ENCODE data around the gene LRRC4B.

The LRRC4B gene

DNA sequence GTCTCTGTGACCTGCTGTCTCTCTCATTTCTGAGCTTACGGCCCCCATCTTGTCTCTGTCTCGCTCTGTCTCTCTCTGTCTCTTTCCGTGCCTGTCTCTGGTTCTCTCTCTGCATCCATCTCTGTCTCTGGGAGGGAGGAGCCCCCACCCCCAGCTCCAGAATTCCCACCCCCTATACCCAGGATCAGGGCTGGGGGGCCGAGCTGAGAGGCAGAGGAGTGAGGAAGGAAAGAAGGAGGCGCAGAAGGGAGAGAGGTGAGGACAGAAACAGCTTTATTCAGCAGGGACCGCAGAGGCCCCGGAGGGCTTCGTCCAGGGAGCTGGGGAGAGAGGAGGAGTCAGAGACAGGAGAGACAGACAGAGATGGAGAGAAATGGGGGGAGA lies 71.2 kb downstream of the LRRC4B start:
- no peak overlapping the region for H3K4me3 ChIP-seq (replicated peaks; ENCODE audit: low read depth, low read length)
- no peak for DNase-seq (ENCODE audit: extremely low read depth, low read depth)
- TF ChIP-seq, protein P1, sequence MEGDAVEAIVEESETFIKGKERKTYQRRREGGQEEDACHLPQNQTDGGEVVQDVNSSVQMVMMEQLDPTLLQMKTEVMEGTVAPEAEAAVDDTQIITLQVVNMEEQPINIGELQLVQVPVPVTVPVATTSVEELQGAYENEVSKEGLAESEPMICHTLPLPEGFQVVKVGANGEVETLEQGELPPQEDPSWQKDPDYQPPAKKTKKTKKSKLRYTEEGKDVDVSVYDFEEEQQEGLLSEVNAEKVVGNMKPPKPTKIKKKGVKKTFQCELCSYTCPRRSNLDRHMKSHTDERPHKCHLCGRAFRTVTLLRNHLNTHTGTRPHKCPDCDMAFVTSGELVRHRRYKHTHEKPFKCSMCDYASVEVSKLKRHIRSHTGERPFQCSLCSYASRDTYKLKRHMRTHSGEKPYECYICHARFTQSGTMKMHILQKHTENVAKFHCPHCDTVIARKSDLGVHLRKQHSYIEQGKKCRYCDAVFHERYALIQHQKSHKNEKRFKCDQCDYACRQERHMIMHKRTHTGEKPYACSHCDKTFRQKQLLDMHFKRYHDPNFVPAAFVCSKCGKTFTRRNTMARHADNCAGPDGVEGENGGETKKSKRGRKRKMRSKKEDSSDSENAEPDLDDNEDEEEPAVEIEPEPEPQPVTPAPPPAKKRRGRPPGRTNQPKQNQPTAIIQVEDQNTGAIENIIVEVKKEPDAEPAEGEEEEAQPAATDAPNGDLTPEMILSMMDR (IDR thresholded peaks at IDR 0.05; ENCODE audit: low read depth, low read length, missing control alignments), result no peak

DNA sequence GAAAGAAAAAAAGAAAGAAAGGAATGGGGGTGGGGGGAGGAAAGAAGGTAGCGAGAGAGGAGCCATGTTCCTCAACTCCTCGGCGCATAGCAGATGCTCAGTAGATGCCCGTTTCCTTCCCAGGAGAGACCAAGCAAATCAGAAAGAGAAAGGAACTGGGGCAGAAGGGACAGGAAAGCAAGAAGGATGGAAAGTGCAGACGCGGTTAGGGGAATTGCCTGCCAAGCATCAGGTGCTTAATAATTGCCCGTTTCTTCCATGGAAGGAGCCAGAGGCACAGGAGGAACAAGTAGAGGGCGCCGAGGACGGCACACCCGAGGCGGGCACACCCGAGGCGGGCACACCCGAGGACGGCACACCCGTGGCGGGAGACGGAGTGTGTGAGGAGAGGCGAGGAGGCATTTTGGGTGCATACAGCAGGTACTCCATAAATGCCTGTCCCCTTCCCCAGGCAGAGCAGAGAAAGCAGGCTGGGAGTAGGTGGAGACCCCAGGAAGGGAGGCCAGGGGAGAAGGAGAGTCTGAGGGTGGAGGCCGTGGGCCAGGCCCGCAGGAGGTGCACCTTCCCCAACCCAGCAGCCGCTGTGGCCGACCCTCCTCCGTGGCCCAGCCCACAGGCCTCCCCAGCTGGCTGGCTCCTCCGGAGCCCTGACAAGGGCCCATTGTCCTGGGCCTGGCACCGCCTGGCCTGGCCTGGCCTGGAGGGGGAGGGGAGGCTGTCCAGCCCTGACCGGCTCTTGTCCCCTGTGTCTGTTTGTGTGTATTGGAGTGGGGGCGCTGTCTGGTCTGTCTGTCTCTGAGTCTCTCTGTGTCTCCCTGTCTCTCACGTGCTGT lies 71.8 kb downstream of the LRRC4B start:
- H3K4me3 ChIP-seq (replicated peaks; ENCODE audit: low read depth, low read length), result no peak overlapping the region
- TF ChIP-seq, protein P1 (IDR thresholded peaks at IDR 0.05; ENCODE audit: low read depth, low read length, missing control alignments), result no peak
- no peak for DNase-seq (ENCODE audit: extremely low read depth, low read depth)

DNA sequence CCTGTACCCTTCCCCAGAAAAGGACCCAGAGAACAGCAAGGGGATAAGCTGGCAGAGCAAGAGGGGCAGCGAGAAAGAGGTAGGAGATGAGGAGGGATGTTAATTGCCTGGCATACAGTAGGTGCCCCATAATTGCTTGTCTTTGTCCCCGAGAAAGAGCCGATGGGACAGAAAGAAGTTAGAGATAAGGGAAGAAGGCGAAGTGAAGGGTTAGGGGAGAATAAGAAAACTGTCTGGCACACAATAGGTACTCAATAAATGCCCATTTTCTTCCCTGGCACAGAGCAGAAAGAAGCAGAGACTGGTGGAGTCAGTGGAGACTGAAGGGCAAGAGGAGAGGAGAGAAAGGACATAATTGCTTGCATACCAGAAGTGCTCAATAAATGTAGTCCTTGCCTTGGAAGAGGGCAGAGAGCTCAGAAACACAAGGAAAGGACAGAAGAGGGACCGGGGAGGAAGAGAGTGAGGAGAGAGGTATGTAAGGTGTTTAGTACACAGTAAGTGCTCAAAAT lies 73.2 kb downstream of the LRRC4B start:
- DNase-seq (ENCODE audit: extremely low read depth, low read depth), result no peak
- TF ChIP-seq, protein P1 (IDR thresholded peaks at IDR 0.05; ENCODE audit: low read depth, low read length, missing control alignments), result no peak
- no peak overlapping the region for H3K4me3 ChIP-seq (replicated peaks; ENCODE audit: low read depth, low read length)

DNA sequence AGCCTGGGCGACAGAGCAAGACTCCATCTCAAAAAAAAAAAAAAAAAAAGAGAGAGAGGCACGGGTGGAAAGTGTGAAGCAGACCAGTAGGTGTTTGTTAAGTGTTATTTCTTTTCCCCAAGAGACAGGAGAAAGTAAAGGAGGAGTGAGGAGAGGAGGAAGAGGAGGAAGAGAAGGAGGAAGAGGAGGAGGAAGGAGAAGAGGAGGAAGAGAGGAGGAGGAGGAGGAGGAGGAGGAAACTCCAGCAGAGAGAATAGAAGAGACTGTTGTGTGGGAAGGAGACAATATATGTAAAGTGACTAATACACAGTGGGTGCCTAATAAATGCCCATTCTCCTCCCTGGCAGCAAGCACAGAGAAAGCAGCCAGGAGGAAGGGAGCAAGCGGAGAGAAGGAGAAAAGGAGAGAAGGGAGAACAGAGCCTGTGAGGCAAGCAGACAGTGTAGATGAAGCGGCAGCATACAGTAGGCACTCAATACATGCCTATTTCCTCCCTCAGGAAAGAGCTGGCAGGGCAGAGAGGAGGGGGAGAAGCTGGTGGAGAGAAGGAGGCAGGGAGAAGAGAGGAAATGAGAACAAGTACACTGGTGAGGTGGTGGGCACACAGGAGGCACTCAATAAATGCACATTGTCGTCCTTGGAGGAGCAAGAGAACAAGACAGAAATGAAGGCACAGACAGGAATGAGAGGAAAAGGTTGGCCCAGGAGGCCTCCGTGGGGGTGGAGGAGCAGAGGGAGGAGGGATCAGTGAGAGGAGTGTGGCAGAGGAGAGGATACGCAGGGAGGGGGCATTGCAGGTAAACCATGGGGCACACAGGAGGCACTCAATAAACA lies 73.8 kb downstream of the LRRC4B start:
- no peak for DNase-seq (ENCODE audit: extremely low read depth, low read depth)
- TF ChIP-seq, protein P1 (IDR thresholded peaks at IDR 0.05; ENCODE audit: low read depth, low read length, missing control alignments), result no peak
- no peak overlapping the region for H3K4me3 ChIP-seq (replicated peaks; ENCODE audit: low read depth, low read length)

DNA sequence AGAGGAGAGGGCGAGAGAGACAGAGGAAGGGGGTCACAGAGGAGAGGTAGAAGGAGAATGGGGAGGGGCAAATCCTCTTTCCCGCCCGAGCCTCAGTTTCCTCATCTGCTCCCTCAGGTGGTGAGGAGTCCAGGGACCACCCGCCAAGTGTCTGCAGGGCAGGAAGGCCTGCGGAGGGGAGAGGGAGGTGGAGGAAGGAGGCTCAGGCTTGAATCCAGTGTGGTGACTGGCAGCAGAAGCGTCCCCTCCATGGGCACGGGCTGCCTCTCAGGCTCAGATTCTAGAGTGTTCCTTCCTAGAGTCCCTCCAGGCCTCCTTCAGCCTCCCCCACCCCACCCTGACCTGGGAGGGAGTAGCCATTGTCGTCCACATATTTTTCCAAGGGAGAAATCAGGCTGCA lies 75.1 kb downstream of the LRRC4B start:
- TF ChIP-seq, protein P1 (IDR thresholded peaks at IDR 0.05; ENCODE audit: low read depth, low read length, missing control alignments), result no peak
- DNase-seq (ENCODE audit: extremely low read depth, low read depth), result no peak

DNA sequence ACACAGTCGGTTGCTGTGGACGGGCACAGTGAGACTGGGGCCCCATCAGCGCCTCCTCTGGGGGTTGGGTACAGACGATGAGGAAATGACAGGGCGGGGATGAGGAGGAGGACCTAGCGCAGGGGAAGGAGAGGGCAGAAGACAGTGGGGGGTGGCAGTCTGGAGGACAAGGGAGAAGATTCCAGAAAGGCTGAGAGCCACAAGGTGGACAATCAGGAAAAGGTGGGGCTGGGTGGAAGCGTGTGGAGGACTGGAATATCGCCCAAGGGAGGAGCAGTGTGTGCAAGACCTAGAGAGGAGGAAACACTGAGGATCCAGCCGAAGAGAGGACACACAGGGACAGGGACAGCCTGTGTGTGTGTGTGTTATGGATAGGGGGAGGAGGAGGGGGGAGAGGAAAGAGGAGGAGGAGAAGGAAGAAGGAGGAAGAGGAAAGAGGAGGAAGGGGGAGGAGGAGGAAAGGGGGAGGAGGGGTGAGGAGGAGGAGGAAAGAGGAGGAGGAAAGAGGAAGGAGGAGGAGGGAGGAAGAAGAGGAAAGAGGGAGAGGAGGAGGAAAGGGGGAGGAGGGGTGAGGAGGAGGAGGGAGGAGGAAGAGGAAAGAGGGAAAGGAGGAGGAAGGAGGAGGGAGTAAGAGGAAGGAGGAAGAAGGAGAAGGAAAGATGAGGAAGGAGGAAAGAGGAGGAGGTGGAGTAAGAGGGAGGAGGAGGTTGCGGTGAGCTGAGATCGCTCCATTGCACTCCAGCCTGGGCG lies 75.8 kb downstream of the LRRC4B start:
- H3K4me3 ChIP-seq (replicated peaks; ENCODE audit: low read depth, low read length), result no peak overlapping the region
- TF ChIP-seq, protein P1 (IDR thresholded peaks at IDR 0.05; ENCODE audit: low read depth, low read length, missing control alignments), result no peak
- no peak for DNase-seq (ENCODE audit: extremely low read depth, low read depth)

More for the DNA sequence above, 75.1 kb downstream of the LRRC4B start:
- H3K4me3 ChIP-seq (replicated peaks; ENCODE audit: low read depth, low read length), result no peak overlapping the region
